GM21515 (cell line): ENCODE data around the gene KHNYN.

Experiments
- ATAC-seq: cut with Tn5 transposase; IDR thresholded peaks from one replicate; pipeline ENCODE4 v1.9.1; 2021; ENCODE audit not compliant: unreplicated experiment

KHNYN gene

DNA sequence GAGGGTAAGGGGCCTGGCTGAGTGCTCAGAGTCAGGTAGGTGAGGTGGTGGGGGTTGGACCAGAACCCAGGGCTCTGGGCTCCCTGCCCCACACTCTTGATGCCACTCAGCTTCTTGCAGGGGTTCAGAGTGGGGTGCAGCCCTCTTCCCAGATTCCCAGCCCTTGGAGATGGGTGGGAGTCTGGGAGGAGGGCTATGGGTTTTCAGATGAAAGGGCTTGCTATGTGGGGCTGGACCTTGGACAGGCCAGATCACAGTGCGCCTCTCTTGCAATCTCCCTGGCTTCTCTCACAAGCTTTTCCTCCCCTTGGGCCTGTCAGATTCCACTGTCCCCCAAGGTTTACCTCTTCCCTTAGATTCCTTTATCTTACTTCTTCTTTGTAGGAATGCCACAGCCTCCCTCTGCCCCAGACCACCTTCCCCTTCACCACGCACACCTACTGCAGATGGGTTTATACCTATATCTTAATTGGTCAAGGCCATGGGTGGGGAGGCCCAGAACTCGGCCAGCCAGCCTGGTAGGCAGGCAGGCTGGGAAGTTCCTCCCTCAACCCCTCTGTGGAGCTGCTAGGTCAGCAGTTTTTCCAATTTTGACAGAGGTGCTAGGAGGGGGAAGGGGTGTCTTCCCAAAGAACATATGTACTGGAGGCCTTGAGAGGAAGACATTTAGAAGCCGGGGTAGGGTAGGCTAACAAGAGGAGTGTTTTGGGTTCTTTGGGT lies 29.6 kb upstream of the KHNYN start:
- no peak for ATAC-seq

DNA sequence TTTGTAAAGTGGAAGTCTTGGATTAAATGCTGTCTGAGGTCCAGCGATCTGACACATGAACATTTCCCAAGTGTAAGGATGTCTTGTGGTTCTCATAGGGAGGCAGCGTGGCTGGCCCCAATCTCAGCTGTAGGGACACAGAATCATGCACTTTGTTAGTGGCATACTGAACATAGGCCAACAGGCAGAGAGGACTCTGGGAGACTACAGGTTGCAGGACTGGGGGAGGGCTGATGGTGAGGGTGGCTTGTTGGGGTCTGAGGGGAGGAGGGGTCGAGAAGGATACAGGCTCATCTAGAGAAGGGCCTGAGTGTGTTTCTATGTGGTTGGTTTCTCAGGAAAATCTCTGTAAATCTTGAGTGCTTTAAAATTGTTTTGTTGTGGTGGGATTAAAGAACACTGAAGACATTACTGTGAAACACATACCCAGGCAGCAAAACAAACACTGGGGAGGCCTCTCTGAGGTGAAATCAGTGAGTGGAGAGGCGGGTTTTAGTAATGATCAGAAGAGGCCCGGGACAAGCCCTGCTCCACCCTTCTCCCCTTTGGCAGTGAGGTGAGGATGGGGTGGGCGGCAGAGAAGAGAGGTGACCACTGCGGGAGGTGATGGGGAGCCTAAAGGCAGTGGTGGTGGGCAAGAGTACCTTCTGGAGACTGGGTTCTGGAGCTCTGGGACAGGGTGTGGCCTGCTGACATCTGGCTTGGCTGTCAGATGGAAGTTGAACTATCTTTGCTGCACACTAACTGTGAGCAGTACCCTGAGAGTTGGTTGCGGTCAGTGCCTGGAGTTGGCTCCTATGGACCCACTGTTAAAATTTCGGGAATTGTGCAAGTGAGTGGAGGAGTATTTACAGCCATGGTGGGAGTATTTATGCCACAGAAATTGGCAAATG lies 27.7 kb upstream of the KHNYN start:
- no peak for ATAC-seq

- ATAC-seq, result no peak
These were observed 26.3 kb upstream of the KHNYN start for GRCh38 chr14:24403294-24403998.

- no peak for ATAC-seq
These were observed 24.9 kb upstream of the KHNYN start for GRCh38 chr14:24404814-24405213.

- no peak for ATAC-seq
These were observed 23.3 kb upstream of the KHNYN start for GRCh38 chr14:24406416-24406815.

DNA sequence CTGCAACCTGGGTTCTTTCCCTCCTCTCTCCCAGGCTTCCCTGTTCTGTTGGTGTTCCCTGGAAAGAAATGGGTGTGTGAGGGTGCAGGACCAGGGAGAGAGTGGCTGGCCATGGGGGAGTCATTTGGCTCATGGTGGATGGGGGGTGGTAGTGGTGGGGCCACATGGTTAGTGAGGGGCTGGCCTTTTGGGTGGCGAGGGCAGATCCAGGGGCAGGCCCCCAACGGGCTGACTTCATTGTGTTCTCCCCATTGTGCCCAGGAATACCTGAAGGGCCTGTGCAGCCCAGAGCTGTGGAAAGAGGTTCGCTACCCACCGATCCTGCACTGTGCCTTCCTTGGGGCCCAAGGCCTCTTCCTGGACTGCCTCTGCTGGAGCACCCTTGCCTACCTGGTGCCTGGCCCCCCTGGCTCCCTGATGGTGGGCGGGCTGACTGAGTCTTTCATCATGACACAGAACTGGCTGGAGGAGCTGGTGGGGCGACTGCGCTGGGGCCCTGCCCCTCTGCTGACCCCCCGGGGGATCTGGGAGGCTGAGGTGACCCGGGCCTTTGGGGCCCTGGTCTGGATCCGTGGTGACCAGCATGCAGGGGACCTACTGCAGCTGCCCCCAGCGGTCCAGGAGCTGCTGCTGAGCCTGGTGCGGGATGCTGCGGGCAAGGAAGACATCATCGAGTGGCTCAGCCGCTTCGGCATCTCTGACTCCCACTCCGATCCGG lies 22.0 kb upstream of the KHNYN start:
- ATAC-seq, result no peak

GRCh38 chr14:24408764-24409163 lies 21.0 kb upstream of the KHNYN start:
- no peak for ATAC-seq

GRCh38 chr14:24409192-24409591 lies 20.6 kb upstream of the KHNYN start:
- ATAC-seq, result no peak

GRCh38 chr14:24409956-24410355 lies 19.8 kb upstream of the KHNYN start:
- no peak for ATAC-seq

DNA sequence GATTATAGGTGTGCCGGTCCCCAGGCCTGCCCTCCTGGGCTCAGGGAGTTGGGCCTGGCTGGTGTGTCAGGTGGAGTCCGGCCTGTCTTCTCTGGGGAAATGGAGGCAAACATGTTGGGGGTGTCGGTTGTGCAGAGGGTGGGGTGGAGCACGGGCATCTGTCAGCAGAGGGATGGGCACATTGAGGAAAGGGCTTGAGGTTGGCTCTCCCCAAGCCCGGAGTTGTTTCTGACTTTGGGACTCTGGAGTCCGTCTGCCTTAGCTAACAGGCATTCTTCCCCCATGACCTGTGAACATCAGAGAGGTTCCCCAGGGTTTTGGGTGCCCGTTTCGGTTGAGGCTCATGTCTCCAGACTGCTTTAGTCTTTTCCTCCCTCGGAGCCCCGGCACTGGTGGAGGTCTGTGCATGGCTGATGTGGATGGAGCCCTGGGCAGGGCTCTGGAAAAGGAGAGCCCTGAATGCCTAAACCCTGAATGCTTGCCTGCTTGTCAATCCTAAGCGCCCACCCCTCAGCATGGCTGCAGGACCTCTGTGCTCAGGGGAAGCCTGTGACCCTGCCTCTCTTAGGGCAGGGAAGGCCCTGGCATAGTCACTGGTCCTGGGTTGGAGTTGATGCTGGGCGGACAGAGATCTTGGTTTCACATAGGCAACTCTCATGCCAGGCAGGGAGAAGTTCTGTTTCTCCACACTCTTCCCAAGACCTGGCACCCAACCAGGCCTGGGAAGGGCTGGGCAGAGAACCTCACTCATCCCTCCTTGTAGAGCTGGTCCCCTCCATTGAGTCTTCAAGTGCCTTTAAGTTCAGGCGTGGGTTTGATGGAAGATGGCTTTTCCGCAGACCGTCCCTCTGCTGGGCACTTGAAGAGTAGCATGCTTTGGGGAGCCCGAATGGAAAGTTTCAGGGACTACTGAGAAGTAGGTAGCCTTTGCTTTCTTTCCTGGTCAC lies 18.0 kb upstream of the KHNYN start:
- ATAC-seq, result no peak

DNA sequence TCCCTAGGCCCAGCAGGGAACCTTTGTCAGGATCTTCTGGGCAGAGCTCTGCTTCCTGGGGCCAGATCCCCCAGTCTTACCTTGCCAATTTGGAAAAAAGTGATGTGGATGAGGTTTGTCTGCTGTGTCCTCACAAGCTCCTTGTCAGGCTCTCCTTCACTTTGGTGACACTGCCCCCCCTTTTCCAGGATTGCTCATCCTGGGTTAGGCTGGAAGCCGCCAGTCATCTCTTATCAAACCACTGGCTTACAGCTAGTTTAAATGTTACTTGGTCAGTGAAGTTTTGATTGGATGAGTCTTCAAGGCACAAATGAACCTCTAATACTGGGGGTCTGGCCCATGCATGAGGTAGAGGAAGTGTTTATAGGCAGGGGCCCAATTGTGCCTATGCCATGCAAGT lies 15.7 kb upstream of the KHNYN start:
- no peak for ATAC-seq

- ATAC-seq, result no peak
These were observed 14.9 kb upstream of the KHNYN start for GRCh38 chr14:24414732-24415420.

- no peak for ATAC-seq
These were observed 14.1 kb upstream of the KHNYN start for GRCh38 chr14:24415421-24416253.

- ATAC-seq, result no peak
These were observed 13.4 kb upstream of the KHNYN start for GRCh38 chr14:24416254-24416931.

DNA sequence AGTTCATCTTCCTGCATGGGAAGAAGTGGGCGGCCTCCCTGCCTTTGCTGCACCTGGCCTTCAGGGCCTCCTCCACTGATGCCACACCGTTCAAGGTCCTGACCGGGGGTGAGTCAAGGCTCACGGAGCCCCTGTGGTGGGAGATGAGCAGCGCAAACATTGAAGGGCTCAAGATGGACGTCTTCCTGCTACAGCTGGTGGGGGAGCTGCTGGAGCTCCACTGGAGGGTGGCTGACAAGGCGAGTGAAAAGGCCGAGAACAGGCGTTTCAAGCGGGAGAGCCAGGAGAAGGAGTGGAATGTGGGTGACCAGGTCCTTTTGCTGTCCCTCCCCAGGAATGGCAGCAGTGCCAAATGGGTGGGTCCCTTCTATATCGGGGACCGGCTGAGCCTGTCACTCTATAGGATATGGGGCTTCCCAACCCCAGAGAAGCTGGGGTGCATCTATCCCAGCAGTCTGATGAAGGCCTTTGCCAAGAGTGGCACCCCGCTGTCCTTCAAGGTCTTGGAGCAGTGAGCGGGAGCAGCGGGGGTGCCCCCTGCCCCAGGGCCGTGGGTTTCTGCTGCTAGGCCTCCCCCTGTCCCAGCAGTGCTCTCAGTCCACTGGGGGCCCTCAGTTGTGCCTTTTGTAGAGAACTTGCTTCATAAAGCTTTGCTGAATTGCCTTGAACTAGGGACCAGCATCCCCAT lies 12.7 kb upstream of the KHNYN start:
- no peak for ATAC-seq

GRCh38 chr14:24417832-24418491 lies 11.8 kb upstream of the KHNYN start:
- no peak for ATAC-seq

DNA sequence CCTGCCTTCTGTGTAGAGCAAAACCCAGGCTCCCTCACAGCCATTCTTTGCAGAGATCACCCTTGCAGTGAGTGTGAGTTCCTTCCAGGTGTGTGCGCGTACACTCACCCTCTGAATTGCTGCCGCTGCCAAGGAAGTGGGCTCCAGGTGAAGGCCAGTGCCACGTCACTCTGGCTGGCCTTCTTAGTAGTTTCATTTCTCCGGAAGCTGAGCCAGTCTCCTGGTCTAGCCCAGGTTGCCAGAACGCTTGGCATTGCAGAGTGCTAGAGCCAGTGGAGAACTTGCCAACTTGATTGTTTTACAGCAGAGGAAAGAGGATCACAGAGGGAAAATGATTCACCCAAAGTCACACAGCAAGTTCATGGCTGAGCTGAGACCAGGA lies 11.3 kb upstream of the KHNYN start:
- ATAC-seq, result no peak
